Stimulated activated CD8-positive, alpha-beta memory T cell treated with anti-CD3 and anti-CD28 coated beads, Interleukin-4, amount 100 ng/mL, for 48 hours (primary cell): ENCODE data around the gene MAD1L1.
"Not testable (repeated sequence)": the region's sequence is repeated elsewhere in the genome, so short reads cannot be mapped to it uniquely, and the experiment has no call there.

ENCODE experiments used
- DNase-seq: peaks from one replicate; pipeline ENCODE4 v3.0.0-alpha.2; 2020

The MAD1L1 gene

GRCh38 chr7:1864161-1864940 is 368.4 kb downstream of the MAD1L1 start:
- DNase-seq: no peak

- DNase-seq: no peak
Measured at GRCh38 chr7:1863091-1863900, 369.4 kb downstream of the MAD1L1 start.

GRCh38 chr7:1862560-1862959 is 370.2 kb downstream of the MAD1L1 start:
- DNase-seq: no peak

GRCh38 chr7:1861799-1862458 is 370.8 kb downstream of the MAD1L1 start:
- no peak for DNase-seq

- DNase-seq: not testable (repeated sequence)
Measured at GRCh38 chr7:1860881-1861798, 371.6 kb downstream of the MAD1L1 start.

- no peak for DNase-seq
Measured at GRCh38 chr7:1859266-1860035, 373.3 kb downstream of the MAD1L1 start.

- DNase-seq: no peak
Measured at GRCh38 chr7:1858435-1859265, 374.1 kb downstream of the MAD1L1 start.

- no peak for DNase-seq
Measured at GRCh38 chr7:1857487-1858421, 375.0 kb downstream of the MAD1L1 start.

GRCh38 chr7:1856888-1857441 is 375.8 kb downstream of the MAD1L1 start:
- DNase-seq: no peak

GRCh38 chr7:1856161-1856887 is 376.4 kb downstream of the MAD1L1 start:
- DNase-seq: no peak

- no peak for DNase-seq
Measured at GRCh38 chr7:1855725-1856160, 377.0 kb downstream of the MAD1L1 start.

GRCh38 chr7:1854866-1855724 is 377.6 kb downstream of the MAD1L1 start:
- no peak for DNase-seq

- DNase-seq: no peak
Measured at GRCh38 chr7:1853986-1854865, 378.5 kb downstream of the MAD1L1 start.

GRCh38 chr7:1853431-1853985 is 379.2 kb downstream of the MAD1L1 start:
- DNase-seq: no peak

- DNase-seq: no peak
Measured at GRCh38 chr7:1852517-1853430, 380.0 kb downstream of the MAD1L1 start.
